AG09309 (cell line): ENCODE results near the gene NEK6.

Experiments
- DNase-seq: peaks from one replicate; pipeline ENCODE4 v3.0.0-alpha.2; 2010; ENCODE audit warnings: low read depth
- H3K4me3 ChIP-seq: 2 replicates; pipeline ENCODE4 v1.5.1; 2011; ENCODE audit warnings: mild to moderate bottlenecking, low read depth, low read length, moderate library complexity; ENCODE audit not compliant: control insufficient read depth
- CTCF ChIP-seq: IDR thresholded peaks from 2 replicates; pipeline ENCODE4 v1.5.1; 2011; ENCODE audit warnings: mild to moderate bottlenecking, low read depth, low read length, inconsistent platforms; ENCODE audit not compliant: insufficient read depth, control insufficient read depth; ENCODE audit errors: missing control alignments

NEK6 gene

GRCh38 chr9:124351672-124352468, 94.1 kb downstream of the NEK6 start:
- no peak for DNase-seq
- no peak overlapping the region for H3K4me3 ChIP-seq
- no peak for TF ChIP-seq CTCF

GRCh38 chr9:124352616-124353015, 94.9 kb downstream of the NEK6 start:
- no peak for DNase-seq
- TF ChIP-seq CTCF: no peak
- no peak overlapping the region for H3K4me3 ChIP-seq

DNA sequence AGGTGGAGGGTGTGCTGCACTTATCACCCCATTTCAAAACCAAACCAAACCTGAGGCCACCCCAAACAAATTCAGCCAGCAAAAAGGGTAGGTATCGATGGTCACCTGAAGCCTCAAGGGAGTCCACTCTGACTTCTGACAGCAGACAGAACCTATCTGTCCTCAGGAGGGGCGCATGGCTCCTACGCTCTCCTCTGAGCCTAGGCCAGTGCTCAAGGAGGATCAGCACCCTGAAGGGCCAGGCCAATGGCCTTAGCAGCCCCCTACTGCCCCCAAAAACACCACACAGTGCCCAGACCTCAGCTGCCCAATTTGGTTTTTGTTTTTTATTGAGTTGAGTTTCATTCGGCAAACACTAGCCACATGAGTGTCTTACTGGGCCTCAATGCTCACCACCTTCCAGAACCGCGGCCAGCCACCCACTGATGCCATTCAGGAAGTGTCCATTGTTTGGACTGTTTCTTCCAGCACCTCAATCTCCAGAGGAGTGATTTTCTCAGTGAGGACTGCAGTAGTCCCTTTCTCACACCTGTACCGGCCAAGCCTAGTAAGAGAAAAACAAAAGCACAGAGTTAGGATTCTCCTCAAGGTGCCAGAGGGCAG, 95.5 kb downstream of the NEK6 start:
- TF ChIP-seq CTCF: no peak
- no peak for DNase-seq
- no peak overlapping the region for H3K4me3 ChIP-seq

DNA sequence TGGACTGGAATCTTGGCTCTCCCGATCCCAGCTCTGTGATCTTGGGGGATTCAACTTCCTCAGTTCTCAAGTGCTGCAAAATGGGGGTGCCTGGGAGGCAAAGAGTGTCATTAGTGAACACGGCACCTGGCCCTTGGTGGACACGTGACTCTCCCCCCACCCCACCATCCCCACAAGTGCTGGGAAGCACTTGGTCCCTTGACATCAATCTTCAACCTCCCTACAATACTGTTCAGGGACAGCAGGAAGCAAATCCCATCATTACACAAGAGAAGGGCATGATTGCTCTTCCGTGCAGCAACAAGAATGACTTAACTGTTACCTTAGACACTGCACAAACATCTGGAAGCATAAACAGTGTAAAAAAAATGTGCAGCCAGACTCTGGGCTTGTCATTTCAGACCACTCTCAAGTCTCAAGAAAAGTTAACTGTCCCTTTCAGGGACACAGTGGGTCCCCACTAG, 96.1 kb downstream of the NEK6 start:
- no peak for TF ChIP-seq CTCF
- DNase-seq: peak; percentile 29
- no peak overlapping the region for H3K4me3 ChIP-seq

DNA sequence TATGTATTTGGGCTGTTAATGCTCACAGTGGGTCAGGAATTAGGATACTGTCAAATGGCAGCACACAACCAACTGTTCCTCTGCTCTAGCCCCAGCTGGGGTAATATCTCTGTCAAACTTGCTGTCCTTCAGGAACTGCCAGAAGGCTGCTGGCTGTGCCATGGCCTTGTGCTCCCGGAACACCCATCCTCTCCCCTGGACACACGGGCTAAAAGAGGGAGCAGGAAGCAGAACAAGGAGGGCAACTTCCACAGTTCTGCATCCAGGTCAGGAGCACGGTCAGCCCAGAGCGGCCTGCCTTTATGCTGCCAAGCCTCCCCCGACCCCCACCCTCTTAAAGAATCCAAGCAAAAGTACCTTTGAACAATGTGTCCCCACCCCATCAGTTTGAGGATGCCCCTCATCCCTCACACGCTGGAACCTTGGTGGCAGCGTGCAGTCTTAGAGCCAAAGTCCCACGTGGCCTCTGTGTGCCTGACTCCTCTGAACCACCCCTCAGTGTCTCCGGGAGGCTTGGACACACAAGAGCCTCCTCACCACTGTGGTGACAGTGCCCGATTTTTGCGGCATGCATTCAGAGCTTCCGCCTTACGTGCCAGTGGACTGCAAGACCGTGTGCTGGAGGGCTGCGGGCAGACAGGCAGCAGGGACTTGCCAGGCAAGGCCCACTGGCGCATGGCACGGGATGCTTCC, 96.7 kb downstream of the NEK6 start:
- no peak for DNase-seq
- TF ChIP-seq CTCF: no peak
- H3K4me3 ChIP-seq: no peak overlapping the region

DNA sequence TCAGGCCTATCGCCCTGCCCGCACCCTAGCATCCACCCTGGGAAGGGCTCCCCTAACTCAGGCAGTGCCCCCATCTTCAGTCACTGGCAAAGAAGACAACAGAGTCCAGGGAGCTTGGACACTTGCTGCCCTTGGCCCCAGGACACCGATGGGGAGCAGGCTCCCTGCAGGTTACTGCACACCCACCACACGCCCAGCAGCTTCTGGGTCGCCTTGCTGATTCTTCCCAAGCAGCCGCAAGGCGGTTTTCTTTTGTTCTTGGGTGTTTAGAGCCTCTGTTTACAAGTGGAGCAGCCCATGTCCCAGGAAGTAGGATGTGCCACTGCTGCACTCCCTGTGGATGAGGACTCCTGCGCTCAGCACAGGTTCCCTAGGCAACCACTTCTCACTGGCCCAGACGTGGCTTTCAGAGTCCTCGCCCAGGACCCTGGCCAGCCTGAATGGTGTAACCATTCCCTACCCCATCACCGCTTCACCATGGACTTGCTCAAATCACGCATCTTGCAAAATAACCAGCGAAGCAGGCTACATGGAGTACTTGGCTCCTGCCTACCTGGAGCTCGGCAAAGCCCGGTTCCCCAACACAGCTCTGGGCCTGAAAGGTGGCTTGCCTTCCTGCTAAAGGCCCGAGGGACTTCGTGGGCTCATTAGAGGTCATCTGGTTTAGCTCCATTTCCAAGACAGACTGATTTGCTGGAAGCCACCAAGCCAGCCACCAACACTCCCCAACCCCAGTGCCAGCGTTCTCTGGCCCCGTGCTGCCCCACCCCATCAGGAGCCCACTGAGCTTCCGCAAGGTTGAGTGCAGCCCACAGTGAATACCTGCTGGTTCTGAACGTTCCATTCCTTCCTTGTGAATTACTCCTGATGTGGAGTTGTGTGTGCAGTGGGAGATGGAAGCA, 97.5 kb downstream of the NEK6 start:
- H3K4me3 ChIP-seq: no peak overlapping the region
- DNase-seq: no peak
- TF ChIP-seq CTCF: no peak
